GM19372 (cell line): ENCODE measurements around the gene HOXC6.

ENCODE experiments used
- ATAC-seq: cut with Tn5 transposase; IDR thresholded peaks from one replicate; pipeline ENCODE4 v1.9.1; 2021; ENCODE audit warnings: mild to moderate bottlenecking, low read depth, moderate library complexity; ENCODE audit not compliant: unreplicated experiment

The HOXC6 gene

DNA sequence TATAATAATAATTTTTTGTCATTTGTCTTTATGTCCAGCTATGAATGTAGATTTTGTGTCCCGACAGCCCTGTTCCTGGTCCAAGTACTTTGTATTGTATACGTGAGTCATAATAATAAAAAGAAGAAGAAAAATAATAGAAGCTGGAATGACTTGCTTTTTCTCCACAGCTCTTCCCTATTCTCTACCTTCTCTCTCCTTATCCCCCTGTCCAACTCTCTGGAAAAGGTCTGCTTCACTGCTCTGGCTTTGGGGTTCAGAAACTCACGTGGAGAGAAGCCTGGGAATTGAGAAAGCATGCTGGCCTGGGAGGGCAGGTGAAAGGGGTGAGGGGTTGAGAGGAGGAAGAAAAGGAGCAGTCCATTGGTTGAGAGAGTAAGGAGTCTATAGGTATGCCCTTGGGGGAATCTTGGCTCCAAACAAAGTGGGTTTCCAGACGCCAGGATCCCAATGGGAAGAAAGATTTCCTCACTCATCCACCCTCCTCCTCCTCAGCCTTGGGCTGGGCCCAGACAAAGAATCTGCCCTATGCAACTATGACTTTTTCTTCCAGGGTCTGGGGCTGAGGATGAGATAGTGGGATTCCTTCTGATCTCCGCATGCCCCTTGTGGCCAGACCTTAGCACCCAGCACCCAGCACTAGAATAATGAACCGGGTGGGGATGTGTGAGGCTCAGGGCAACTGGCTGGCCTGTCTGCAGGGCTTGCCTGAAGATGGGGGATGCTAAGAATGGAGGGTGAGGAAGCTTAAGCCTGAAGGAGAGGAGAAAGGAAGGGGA lies 15.4 kb upstream of the HOXC6 start:
- no peak for ATAC-seq

DNA sequence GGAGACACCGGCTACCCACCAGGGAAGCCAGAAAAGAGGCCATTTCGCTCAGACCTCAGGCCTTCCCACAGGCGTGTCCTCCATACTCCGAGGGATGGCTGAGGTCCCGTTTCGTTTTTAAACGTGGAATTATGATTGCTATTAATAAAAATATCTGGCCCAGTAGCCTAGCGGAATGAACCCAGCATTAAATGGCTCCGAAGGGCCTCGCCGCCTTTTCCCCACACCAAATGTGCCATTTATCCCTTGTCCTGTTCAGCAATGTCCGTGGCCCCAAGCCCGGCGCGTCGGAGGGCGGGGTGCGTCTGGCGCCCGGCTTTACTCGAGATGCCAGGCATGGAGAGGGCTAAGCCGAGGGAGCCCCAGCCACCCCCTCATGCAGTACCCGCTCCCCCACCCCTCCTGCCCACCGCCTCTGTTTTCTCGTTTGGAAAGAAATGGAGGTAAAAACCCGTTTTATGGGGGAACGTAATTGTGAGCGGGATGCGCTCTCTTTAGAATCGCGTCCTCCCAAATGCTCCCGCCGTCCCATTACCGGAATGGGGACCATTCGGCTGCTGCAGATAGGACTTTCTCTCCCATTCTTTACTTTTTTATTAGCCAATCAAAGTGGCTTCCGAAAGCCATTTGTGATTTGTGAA lies 13.7 kb upstream of the HOXC6 start:
- ATAC-seq, result no peak

DNA sequence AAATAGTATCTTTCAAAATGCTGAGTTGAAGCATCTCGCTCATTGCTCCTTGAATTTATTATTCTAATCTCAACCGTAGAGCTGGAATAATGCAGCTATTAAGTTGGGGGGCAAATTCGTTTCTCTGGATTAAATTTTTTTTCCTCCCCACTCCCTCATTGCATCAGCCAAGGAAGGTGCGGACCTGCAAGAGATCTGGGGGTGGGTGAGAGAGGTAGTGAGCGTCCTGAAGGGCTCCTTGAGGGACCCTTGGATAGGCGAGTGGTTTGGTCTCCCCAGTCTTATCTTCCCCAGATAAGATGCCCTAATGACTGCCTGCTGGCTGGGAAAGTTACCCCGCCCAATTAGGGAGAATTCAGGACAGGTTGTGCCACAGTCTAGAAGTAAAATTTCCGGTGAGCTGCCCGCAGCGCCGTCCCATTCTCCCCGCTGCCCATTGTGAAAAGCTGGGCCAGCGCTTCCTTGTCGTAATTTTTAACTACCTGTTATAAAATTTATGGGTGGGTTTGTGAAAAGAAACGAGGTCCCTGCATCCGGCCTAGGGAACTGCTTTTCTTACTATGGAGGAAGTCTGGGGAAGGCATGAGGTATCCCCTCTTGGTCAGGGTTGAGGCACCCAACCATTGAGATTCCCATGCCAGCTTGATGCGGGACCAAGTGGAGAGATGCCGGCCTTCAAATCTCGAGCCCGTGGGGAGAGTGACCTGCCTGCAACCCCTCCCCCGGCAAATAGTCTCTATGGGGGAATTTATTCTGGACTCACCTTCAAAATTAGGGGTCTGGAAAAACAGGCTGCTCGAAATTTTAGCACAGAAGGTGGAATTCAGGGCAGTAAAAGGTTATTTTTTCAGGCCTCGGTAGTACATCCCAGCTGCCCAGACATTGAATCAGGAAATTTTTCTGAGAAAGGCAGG lies 13.0 kb upstream of the HOXC6 start:
- no peak for ATAC-seq

DNA sequence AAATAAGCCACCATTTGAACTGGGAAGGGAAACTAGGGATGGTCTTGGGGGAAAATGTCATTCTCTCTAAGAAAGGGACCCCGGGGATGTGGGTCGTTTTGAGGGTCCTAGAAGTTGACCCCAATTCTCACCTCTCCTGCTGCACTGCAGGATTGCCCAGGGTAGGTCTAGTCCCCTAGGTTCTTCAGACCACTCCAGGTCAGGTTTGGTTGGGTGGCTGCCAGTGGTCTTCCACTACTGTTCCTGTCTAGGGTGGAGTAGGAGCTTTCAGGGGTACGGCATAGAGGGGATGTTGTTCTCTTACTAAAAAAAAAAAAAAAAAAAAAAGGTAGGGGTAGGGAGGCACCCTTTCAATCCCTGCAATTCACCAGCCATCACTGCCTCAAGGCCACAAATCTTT lies 12.2 kb upstream of the HOXC6 start:
- no peak for ATAC-seq

DNA sequence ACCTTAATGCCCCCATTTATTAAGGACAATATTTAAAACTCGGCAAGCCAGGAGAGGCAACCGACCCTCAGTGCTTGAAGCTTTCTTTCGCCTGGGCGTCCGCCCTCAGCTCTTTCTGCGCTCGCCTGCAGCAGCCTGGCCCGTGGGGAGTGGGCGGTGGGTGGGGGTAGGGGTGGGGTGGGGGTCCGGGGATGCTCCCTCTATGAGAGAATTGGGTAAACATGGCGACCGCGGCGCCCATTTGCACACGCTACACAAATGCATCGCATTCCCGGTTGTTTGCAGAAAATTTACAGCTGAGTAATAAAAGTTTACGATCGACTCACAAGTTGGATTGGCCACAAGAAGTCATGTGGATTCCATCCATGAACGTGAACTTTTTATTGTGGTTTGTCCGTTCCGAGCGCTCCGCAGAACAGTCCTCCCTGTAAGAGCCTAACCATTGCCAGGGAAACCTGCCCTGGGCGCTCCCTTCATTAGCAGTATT lies 11.7 kb upstream of the HOXC6 start:
- no peak for ATAC-seq

DNA sequence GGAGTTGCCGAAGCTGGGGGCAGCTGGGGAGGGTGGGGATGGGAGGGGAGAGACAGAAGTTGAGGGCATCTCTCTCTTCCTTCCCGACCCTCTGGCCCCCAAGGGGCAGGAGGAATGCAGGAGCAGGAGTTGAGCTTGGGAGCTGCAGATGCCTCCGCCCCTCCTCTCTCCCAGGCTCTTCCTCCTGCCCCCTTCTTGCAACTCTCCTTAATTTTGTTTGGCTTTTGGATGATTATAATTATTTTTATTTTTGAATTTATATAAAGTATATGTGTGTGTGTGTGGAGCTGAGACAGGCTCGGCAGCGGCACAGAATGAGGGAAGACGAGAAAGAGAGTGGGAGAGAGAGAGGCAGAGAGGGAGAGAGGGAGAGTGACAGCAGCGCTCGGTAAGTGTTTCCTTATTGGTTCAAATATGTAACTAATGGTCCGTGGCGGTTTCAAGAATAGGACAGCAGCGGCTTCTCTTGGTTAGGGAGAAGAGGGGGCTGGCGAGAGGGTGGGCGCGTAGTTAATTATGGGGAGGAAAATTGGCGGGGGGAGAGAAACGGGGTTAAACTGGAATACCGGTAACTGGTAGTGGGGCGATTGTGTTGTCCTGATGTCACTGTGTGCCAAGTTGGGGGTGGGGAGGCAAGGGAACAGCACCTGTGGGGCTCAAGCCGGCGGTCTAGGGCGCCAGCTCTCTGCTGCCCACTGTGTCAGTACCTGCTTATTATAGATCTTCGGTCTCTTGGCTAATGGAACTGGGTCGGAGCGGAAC lies 11.0 kb upstream of the HOXC6 start:
- ATAC-seq, result no peak

DNA sequence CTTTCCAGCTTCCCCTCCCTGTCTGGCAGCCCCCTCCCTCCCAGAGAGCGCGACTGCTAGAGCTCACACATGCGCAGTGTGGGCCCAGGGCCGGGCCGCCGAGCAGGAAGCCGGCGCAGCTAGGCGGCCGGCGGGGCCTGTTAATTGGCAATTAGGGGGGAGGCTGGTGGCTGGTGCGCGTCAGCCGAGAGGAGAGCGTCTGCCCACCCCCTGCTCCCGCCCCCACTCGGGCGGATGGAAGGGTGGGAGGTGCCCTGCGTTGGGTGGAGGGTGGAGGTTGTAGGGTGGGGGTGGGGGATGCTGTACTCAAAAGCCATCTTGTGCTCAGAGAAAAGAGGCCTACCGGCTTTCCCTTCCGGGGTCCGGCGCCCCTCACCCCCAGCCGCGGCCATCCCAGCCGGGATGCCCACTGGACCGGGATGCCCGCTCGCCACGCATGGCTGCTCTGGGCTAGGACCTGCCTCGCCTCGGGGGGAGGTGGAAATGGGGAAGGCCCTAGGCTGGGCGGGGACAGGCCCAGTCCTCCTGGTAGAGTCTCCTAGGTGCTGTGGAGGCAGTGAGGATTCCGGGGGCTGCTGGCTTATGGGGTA lies 10.3 kb upstream of the HOXC6 start:
- no peak for ATAC-seq

DNA sequence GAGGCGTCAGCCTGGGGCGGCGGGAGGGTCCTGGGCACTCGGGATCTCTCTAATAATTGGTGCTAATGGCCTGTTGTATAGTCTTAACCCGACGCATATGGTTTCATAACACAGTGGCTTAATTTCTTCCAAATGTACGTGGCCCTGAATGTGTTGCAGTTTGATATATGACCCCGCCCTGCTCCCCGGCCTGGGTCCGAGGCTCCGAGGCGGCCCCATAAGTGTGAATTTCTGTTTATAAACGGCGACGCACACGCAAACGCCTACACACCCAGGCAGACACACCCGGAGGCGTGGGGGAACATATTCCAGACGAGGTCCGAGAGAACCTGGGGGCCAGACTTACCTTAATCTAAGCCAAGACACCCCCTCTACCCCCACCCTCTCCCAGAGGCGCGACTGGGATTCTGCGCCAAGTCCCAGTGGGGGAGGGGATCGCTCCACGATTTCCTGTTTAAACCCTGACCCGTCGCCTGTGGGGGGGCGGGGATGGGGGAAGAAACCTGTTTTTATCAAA lies 9.7 kb upstream of the HOXC6 start:
- ATAC-seq, result no peak

DNA sequence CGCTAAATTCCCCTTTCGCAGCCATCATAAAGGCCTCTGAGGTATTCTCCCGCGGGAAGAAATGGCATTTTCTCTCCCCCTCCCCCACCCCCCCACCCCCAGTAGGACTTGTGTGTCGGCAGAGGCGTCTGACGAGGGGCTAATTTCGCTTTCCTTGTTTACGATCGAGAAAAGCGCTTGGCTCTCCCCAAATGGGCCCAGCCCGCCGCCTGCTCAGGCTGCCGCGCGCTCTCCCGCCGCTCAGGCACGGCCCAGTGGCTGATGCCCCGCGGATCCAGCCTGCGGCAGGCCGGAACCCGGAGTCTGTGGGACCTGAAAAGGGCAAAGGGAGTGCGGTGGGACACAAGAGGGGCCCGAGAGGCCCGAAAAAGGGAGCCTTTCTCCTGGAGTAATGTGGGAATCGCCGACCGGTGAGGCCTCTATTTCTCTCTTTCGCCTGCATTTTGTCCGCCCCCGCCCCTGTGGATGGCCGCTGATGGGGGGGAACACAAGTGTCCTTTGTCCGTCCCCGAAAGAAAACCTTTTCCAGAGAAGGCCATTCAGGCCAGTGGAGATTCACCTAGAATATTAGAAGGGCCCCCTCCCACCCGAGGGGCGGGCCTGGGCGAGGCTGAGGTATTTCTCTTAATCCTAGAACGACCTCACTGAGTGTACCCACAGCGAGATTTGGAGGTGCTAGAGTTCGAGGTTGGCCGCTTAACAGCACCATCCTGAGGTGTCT lies 9.0 kb upstream of the HOXC6 start:
- ATAC-seq, result no peak

DNA sequence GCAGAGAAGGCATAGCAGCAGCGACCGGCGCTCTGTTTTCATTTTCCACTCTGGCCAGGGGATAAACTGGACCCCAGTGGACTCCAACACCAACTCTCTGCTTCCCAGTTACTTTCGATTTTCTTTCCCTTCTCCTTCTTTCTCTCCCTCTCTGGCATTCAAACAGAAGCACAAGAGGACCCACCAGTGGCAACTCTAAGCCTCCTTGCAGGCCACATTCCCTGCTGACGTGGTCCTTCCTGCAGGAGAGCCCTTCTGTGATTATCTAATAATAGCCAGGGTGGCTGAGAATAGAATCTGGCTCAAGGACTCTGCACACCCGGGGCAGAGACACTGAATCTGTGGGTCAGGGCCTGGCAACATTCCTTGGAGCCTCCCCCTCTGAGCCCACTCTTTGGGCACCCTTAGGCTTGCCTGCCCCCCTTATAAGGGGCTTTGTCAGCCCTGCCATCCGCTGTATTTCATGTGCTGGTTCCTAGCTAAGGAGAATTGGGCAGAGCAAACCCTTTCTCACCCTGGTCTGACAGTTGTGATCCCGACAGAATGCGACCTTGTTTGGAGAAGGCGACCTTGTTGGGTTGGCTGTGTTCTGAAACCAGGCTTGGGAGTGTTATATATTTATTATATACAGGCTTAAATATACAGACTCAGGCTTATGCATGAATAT lies 8.2 kb upstream of the HOXC6 start:
- no peak for ATAC-seq

DNA sequence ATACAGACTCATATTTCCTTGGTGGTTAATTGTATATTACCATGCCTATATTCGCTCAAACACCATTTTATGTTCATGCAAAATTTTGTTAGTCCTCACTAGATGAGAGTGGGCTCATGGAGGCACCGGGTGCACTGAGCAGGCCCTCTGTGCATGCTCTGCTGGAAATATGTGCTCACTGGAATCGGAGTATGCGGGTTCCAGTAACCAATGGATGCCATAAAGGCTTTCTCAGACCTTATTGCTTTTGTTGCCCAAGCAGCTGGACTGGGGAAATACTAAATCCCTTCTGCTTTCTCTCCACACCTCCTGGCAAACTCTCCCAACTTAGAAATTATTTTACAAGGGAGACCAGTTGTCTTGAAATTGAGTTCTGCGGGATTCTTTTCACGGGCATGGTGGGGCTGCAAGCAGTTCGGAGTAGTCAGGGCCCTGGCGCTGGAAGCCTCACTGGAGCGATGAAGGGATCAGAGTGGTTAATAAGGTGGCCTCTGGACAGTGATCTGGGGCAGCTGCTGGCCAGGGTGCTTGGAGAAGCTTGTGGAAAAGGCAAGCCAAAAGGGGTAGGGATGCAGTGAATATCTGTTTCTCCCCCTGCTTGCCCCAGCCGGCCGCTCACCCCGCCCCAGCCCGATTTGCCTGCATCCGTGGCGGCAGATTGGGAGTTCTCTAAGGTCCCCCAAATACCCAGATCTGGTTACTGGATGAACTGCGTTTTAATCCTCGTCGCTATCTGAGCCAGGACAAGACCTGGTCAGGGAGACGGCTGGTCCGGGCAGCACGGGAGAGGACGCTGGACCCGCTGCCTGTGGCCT lies 7.4 kb upstream of the HOXC6 start:
- ATAC-seq, result no peak

DNA sequence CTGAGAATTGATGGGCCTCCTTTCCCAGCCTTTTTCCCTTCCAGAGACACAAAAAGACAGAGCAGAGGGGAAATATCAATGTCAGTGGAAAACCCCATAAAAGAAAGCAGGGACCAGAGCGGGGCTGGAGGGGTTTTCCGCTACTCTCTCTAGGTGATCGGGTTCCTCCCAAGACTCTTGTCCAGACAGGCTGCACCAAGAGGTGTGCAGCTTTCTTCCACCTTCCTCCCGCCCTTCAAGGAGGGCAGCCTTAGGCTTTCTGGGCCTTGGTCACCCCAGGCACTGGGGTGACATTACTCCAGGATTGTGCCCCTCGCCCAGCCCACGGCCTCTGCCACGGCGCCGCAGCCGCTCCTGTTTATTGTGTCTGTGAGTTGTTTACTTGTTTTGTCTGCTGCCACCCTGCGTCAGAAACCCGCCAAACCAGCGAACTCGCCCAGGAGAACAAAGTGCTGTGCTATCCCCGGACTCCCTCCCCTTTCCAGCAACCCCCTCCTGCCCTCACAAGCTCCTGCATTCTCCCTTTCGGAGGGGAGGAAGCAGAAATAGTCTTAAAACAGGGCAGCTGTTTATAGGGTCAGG lies 6.7 kb upstream of the HOXC6 start:
- ATAC-seq, result no peak

DNA sequence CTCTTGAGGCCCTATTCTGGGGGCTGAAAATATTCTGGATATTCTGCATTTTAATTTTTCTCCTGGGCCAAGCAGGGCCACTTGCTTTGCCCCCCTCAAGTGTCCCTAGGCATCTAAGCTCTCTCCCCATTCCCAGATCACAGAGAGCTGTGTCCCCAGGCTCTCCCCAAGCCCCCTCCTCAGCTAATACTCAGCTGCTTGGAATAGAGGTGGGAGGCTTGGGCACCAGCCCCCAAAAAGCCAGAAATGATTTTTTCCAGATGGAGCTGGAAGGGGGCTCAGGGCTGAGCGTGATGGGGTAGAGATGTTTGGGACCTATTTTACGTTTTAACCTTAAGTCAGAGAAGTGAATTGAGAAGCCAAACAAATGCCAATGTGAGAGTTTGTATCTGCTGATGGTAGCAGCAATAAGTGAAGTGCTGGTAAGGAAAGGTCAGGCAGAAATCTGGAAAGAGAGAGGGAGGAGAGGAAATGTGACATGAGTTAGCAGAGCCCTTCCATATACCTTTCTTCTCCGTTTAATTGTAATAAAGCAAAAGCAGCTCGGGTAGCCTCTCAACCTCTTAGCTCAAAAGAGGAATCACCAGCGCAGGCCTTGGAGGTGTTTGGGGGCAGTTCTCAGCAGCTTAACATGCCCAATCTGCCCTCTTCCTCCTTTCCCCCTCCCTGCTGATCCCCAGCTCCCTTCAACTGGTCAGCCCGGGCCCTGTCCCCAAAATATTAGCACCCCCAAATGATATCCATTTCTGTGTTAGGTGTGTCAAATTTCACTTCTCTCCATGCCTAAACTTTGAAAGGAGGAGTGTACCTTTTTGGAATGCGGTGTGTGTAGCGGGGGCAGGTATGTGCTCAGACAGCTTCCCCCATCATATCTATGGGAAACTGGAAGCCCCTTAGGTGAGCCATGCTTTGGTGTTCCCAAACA lies 5.0 kb upstream of the HOXC6 start:
- ATAC-seq, result no peak

DNA sequence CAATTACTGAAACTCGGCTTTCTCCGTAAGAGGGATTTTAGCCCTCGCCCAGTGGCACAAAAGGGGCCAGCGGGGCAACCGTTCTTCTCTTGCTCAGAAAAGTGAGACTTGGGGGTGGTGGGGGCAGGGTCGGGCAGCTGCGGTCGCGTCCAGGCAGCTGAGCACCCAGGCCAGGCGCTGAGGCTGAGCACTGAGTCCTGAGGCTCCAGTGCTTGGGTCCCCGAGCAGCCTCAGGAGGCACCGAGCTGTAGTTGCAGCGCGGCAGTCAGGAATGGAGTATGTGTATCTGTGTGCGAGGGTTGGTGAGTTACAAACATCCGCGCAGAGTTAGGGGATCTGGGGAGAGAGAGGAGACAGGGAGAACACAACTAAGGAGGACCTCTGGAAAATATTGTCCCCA lies 4.1 kb upstream of the HOXC6 start:
- no peak for ATAC-seq

DNA sequence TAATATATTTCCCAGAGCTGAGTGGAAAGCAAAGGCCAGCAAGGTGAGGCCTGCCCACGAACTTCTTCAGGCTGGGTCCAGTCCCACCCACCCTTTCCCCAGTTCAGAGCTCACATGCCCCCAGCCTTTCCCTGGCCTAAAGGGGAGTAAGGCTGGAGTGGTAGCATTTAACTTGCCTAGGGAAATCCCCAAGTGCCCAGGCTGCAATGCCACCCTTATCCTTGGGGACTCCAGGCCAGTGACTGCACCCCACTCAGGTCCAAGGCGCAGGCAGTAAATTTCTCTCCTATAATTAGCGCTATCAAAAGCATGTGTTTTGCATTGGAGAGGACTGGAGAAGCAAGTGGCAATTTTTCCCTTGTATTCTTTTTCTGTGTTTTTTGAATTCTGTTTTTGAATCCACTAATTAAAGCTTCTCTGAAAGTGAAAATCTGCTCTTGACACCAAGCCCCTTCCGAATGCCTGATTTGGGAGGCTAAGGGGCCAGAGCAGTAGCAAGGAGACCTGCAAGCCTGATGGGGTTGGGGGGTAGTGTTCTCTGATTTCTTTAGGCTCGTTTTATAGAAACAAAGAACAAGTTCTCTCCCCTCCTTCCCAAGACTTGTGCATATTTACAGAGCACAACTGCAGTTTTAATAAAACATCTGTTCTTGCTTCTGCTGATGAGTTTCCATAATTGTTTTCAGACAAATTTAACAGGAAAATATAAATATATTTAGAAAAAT lies 3.5 kb upstream of the HOXC6 start:
- no peak for ATAC-seq
